Lower leg skin (tissue), 4 donors: Measurements from ENCODE around the gene TBX1. TPM values are rescaled to one million over a fixed set of nuclear protein-coding genes. Genes with fewer than 3 reads are reported as not detected.
"Not testable (repeated sequence)": the region's sequence is repeated elsewhere in the genome, so short reads cannot be mapped to it uniquely, and the experiment has no call there.

Experiments used
- DNase-seq, 2 donors: peaks; one replicate each; pipeline ENCODE4 v3.0.0-alpha.2; 2019; ENCODE audit warnings: low spot score in 2 of 2
- H3K4me3 ChIP-seq: fragments of 200-600 bp; sonication (generic); 2 replicates; pipeline ENCODE4 v1.5.1; 2017; ENCODE audit warnings: mild to moderate bottlenecking, low read depth; ENCODE audit not compliant: poor library complexity, severe bottlenecking
- CTCF ChIP-seq, 3 donors: fragments of 450-650 bp; IDR thresholded peaks; one replicate each; pipeline ENCODE4 v1.5.1; 2016; ENCODE audit warnings: antibody characterized with exemption in 3 of 3, mild to moderate bottlenecking in 3 of 3, moderate library complexity in 2 of 3
- POLR2A ChIP-seq, 2 donors: fragments of 450-650 bp; IDR thresholded peaks; one replicate each; pipeline ENCODE4 v1.6.1; 2016 to 2017; ENCODE audit warnings: antibody characterized with exemption in 2 of 2, mild to moderate bottlenecking in 1 of 2, moderate library complexity in 1 of 2
- WGBS, 2 donors: methylation state at CpG; one replicate each; pipeline ENCODE4 v1.1.5; 2018; 5-methylcytosine and 5-hydroxymethylcytosine counted together
- intact Hi-C: fragments of 100-400 bp; cut with DNase I; formaldehyde crosslinking; loops from one replicate; pipeline ENCODE4 v1.15.0; 2023; ENCODE audit warnings: low total_unique reads
- total RNA-seq, 4 donors: library from RNA; depleted of rRNA; stranded (reverse); fragments of >200 nt; gene quantifications; one replicate each; pipeline ENCODE4 v1.1.0, GENCODE V29; 2016

Gene TBX1
- total RNA-seq, 4 donors from 2014 or later, result 1.5 to 14.1 (median 4.9) TPM

DNA sequence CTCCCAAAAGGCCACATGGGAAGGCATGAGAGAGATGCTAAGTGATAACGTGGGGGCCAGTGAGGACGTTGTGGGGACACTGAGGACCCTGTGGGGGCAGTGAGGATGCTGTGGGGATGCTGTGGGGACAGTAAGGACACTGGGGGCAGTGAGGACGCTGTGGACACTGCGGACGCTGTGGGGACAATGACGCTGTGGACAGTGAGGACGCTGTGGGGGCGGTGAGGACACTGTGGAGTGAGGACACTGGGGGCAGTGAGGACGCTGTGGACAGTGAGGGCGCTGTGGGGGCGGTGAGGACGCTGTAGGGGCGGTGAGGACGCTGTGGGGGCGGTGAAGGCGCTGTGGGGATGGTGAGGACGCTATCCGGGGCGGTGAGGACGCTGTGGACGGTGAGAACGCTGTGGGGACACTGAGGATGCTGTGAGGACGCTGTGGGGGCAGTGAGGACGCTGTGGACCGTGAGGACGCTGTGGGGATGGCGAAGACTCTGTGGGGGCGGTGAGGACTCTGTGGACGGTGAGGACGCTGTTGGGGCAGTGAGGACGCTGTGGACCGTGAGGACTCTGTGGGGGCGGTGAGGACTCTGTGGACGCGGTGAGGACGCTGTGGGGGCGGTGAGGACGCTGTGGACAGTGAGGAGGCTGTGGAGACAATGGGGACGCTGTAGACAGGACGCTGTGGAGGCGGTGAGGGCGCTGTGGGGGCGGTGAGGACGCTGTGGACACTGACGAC is 35.5 kb upstream of the TBX1 start:
- no peak for DNase-seq

DNA sequence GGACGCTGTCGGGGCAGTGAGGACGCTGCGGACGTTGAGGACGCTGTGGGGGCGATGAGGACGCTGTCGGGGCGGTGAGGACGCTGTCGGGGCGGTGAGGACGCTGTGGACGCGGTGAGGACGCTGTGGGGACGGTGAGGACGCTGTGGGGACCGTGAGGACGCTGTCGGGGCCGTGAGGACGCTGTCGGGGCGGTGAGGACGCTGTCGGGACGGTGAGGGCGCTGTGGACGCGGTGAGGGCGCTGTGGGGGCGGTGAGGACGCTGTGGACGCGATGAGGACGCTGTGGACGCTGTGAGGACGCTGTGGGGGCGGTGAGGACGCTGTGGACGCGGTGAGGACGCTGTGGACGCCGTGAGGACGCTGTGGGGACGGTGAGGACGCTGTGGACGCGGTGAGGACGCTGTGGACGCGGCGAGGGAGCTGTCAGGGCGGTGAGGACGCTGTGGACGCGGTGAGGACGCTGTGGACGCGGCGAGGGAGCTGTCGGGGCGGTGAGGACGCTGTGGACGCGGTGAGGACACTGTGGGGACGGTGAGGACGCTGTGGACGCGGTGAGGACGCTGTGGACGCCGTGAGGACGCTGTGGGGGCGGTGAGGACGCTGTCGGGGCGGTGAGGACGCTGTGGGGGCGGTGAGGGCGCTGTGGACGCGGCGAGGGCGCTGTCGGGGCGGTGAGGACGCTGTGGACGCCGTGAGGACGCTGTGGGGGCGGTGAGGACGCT is 34.4 kb upstream of the TBX1 start:
- H3K4me3 ChIP-seq, intact Hi-C loops, DNase-seq: not testable (repeated sequence)
- WGBS, 2 donors, result 82 to 89% methylated on average over 96 of the region's 96 CpGs

More for the DNA sequence above, 35.5 kb upstream of the TBX1 start:
- no peak overlapping the region for H3K4me3 ChIP-seq
- TF ChIP-seq POLR2A (IDR thresholded peaks at IDR 0.05) (no peak), CTCF (IDR thresholded peaks at IDR 0.05) (no peak)
- WGBS, 2 donors, result 71 to 74% methylated on average over 45 of the region's 45 CpGs
- intact Hi-C loops, result no loop called here

GRCh38 chr22:19727310-19728150 is 33.0 kb upstream of the TBX1 start:
- H3K4me3 ChIP-seq, result no peak overlapping the region
- no peak for DNase-seq
- WGBS, 2 donors, result 63 to 71% methylated on average over 61 of the region's 61 CpGs
- intact Hi-C loops, result no loop called here
- no peak for TF ChIP-seq CTCF (IDR thresholded peaks at IDR 0.05)
- TF ChIP-seq POLR2A (IDR thresholded peaks at IDR 0.05), result no peak

DNA sequence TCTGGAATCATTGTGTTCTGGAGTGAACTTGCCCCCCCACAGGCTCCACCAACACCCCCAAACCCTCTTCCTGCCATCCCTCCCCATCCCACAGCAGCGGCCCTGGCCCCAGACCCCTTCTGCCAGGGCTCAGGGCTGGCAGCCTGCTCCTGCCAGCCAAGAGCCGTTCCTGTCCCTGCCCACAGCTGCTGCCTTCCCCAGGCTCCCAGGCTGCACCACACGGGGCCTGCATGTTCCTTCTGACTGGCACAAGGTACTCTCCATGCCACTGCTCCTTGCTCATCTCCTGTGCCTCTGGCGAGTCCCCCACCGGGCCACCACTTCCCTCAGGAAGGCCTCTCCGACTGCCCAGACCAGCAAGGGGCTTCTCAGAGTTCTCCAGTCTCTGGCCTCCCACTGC is 32.3 kb upstream of the TBX1 start:
- intact Hi-C loops, result no loop called here
- no peak overlapping the region for H3K4me3 ChIP-seq
- WGBS, 2 donors, result 70 to 71% methylated on average over 5 to 6 of the region's 6 CpGs
- DNase-seq, result no peak
- no peak for TF ChIP-seq CTCF (IDR thresholded peaks at IDR 0.05)

- TF ChIP-seq POLR2A (IDR thresholded peaks at IDR 0.05) (no peak), CTCF (IDR thresholded peaks at IDR 0.05) (no peak)
- intact Hi-C loops, result no loop called here
- DNase-seq, result no peak
- WGBS, 2 donors, result 72 to 78% methylated on average over 4 to 10 of the region's 10 CpGs
- no peak overlapping the region for H3K4me3 ChIP-seq
Measured at GRCh38 chr22:19728836-19729235, 31.7 kb upstream of the TBX1 start.

- TF ChIP-seq POLR2A (IDR thresholded peaks at IDR 0.05), result no peak
- no peak for TF ChIP-seq CTCF (IDR thresholded peaks at IDR 0.05)
- intact Hi-C loops, result no loop called here
Measured at GRCh38 chr22:19729507-19729906, 31.1 kb upstream of the TBX1 start.

More at GRCh38 chr22:19729507-19729906, 31.1 kb upstream of the TBX1 start:
- H3K4me3 ChIP-seq, result no peak overlapping the region
- no peak for DNase-seq
- WGBS, 2 donors, result 84 to 85% methylated on average over 9 of the region's 9 CpGs
